ENCODE results near the gene ASIC5.
"Not testable (repeated sequence)": the region's sequence is repeated elsewhere in the genome, so short reads cannot be mapped to it uniquely, and the experiment has no call there.

Gene ASIC5

GRCh38 chr4:155866177-155866576, at the start of gene ASIC5:
Gene ASIC5, minus strand, starts transcription at chr4:155866277. Its CDS starts 51 bp downstream, at chr4:155866226.
- DNase-seq, result no peak

- no peak for DNase-seq
Measured at GRCh38 chr4:155914782-155915181, 48.7 kb upstream of the ASIC5 start.

GRCh38 chr4:155911905-155912304, 45.8 kb upstream of the ASIC5 start:
- no peak for DNase-seq

GRCh38 chr4:155909615-155910226, 43.6 kb upstream of the ASIC5 start:
- no peak for DNase-seq

GRCh38 chr4:155908187-155909139, 42.4 kb upstream of the ASIC5 start:
- DNase-seq, result no peak

GRCh38 chr4:155907556-155907955, 41.5 kb upstream of the ASIC5 start:
- no peak for DNase-seq

- no peak for DNase-seq
Measured at GRCh38 chr4:155906554-155907247, 40.6 kb upstream of the ASIC5 start.

GRCh38 chr4:155904331-155904730, 38.3 kb upstream of the ASIC5 start:
- no peak for DNase-seq

- DNase-seq, result no peak
Measured at GRCh38 chr4:155903453-155903852, 37.4 kb upstream of the ASIC5 start, which contains the start of gene TDO2. Gene TDO2, plus strand, starts transcription at chr4:155903696. Its CDS starts 63 bp downstream, at chr4:155903759.

- no peak for DNase-seq
Measured at GRCh38 chr4:155901013-155901412, 34.9 kb upstream of the ASIC5 start.

GRCh38 chr4:155900381-155900780, 34.3 kb upstream of the ASIC5 start:
- no peak for DNase-seq

- DNase-seq, result no peak
Measured at GRCh38 chr4:155899891-155900290, 33.8 kb upstream of the ASIC5 start.

- DNase-seq, result not testable (repeated sequence)
Measured at GRCh38 chr4:155898371-155898770, 32.3 kb upstream of the ASIC5 start.

GRCh38 chr4:155891058-155891457, 25.0 kb upstream of the ASIC5 start:
- DNase-seq, result no peak

GRCh38 chr4:155889946-155890345, 23.9 kb upstream of the ASIC5 start:
- DNase-seq, result no peak

GRCh38 chr4:155889031-155889793, 23.1 kb upstream of the ASIC5 start:
- no peak for DNase-seq

- no peak for DNase-seq
Measured at GRCh38 chr4:155887847-155888570, 21.9 kb upstream of the ASIC5 start.

- no peak for DNase-seq
Measured at GRCh38 chr4:155887045-155887444, 21.0 kb upstream of the ASIC5 start.

GRCh38 chr4:155885666-155886065, 19.6 kb upstream of the ASIC5 start:
- no peak for DNase-seq

GRCh38 chr4:155883895-155884294, 17.8 kb upstream of the ASIC5 start:
- DNase-seq, result no peak

GRCh38 chr4:155881555-155881954, 15.5 kb upstream of the ASIC5 start:
- no peak for DNase-seq

- DNase-seq, result no peak
Measured at GRCh38 chr4:155879767-155880166, 13.7 kb upstream of the ASIC5 start.
